ENCODE data around the gene OAS2. TPM values are rescaled to one million over a fixed set of nuclear protein-coding genes. Genes with fewer than 3 reads are reported as not detected.

Gene OAS2
- total RNA-seq, 1 donor from 2014 or later, result 94.2 TPM

- H3K4me1 Mint-ChIP-seq (ENCODE audit: low read depth, unreplicated experiment), result peaks cover 9% of the 10 kb centered on the region
- no peak overlapping the region for H3K27ac ChIP-seq (ENCODE audit: low read depth, low read length)
- FAIRE-seq (no peak), DNase-seq (ENCODE audit: low read depth) (no peak)
- H2AFZ ChIP-seq (ENCODE audit: low read depth, low read length), result no peak overlapping the region
- H3K79me2 ChIP-seq (ENCODE audit: insufficient read depth, low read length), result no peaks in the 10 kb centered on the region
- peaks cover 35% of the 10 kb centered on the region for H3K27me3 Mint-ChIP-seq (ENCODE audit: low read depth, unreplicated experiment)
- no peaks in the 10 kb centered on the region for H3K36me3 ChIP-seq (ENCODE audit: insufficient read depth, low read length)
- H3K9me3 Mint-ChIP-seq (ENCODE audit: unreplicated experiment), result peaks cover 5% of the 10 kb centered on the region
- no peak overlapping the region for H3K27ac Mint-ChIP-seq (ENCODE audit: unreplicated experiment)
- TF ChIP-seq, protein P1, sequence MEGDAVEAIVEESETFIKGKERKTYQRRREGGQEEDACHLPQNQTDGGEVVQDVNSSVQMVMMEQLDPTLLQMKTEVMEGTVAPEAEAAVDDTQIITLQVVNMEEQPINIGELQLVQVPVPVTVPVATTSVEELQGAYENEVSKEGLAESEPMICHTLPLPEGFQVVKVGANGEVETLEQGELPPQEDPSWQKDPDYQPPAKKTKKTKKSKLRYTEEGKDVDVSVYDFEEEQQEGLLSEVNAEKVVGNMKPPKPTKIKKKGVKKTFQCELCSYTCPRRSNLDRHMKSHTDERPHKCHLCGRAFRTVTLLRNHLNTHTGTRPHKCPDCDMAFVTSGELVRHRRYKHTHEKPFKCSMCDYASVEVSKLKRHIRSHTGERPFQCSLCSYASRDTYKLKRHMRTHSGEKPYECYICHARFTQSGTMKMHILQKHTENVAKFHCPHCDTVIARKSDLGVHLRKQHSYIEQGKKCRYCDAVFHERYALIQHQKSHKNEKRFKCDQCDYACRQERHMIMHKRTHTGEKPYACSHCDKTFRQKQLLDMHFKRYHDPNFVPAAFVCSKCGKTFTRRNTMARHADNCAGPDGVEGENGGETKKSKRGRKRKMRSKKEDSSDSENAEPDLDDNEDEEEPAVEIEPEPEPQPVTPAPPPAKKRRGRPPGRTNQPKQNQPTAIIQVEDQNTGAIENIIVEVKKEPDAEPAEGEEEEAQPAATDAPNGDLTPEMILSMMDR (IDR thresholded peaks at IDR 0.05; ENCODE audit: insufficient read depth, low read depth, low read length), result no peak
- TF ChIP-seq EZH2 (IDR thresholded peaks at IDR 0.05; ENCODE audit: insufficient read depth, low read length), result no peak
- no peaks in the 10 kb centered on the region for H4K20me1 ChIP-seq (ENCODE audit: insufficient read depth, low read length)
- peaks cover 10% of the 10 kb centered on the region for H3K4me1 ChIP-seq (ENCODE audit: insufficient read depth, low read length)
- H3K36me3 Mint-ChIP-seq (ENCODE audit: low read depth, unreplicated experiment), result no peaks in the 10 kb centered on the region
- H3K4me3 ChIP-seq (ENCODE audit: insufficient read depth, low read depth, low read length), result no peak overlapping the region
- H3K27me3 ChIP-seq (ENCODE audit: insufficient read depth, low read length), result peaks cover 7% of the 10 kb centered on the region
- H3K4me3 Mint-ChIP-seq (ENCODE audit: unreplicated experiment), result no peak overlapping the region
- peak overlapping the region; percentile 42 for H3K4me2 ChIP-seq (ENCODE audit: low read length)
- no peaks in the 10 kb centered on the region for H3K9me3 ChIP-seq (ENCODE audit: insufficient read depth, low read depth, low read length)
- no peak overlapping the region for H3K9ac ChIP-seq (ENCODE audit: low read length)
Observed at GRCh38 chr12:113039911-113040445, 61.7 kb downstream of the OAS2 start.

DNA sequence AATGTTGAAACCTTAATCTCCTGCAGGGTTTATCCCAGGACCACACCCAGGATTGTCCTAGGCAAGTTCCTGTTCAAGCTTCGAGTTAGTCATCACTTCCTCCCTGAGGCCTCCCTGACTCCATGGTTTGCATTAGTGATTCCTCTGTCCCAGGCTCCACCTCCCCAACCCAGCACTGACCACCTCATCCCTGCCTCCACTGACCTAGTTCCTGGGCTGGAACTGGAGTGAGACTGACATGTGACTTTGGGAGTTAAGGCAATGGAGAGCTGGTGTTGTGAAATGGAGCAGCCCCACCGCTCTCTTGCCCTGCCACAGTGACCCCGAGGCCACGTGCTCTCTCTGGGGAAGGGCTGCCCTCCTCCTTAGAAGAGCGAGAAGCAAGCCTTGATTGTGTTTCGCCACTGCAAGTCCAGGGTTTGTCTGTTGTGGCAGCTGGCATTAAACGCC, 62.4 kb downstream of the OAS2 start:
- Mint-ChIP-seq H3K4me3 (ENCODE audit: unreplicated experiment) (no peak overlapping the region), H3K27ac (ENCODE audit: unreplicated experiment) (peak overlapping the region; percentile 55), H3K4me1 (ENCODE audit: low read depth, unreplicated experiment) (peaks cover 9% of the 10 kb centered on the region), H3K27me3 (ENCODE audit: low read depth, unreplicated experiment) (peaks cover 42% of the 10 kb centered on the region), H3K9me3 (ENCODE audit: unreplicated experiment) (peaks cover 5% of the 10 kb centered on the region), H3K36me3 (ENCODE audit: low read depth, unreplicated experiment) (no peaks in the 10 kb centered on the region)
- DNase-seq (ENCODE audit: low read depth) (peak; percentile 25), FAIRE-seq (no peak)
- Histone ChIP-seq H3K4me1 (ENCODE audit: insufficient read depth, low read length) (peaks cover 10% of the 10 kb centered on the region), H3K9ac (ENCODE audit: low read length) (no peak overlapping the region), H3K36me3 (ENCODE audit: insufficient read depth, low read length) (no peaks in the 10 kb centered on the region), H3K4me2 (ENCODE audit: low read length) (peak overlapping the region; percentile 42), H3K27me3 (ENCODE audit: insufficient read depth, low read length) (peaks cover 7% of the 10 kb centered on the region), H3K4me3 (ENCODE audit: insufficient read depth, low read depth, low read length) (no peak overlapping the region), H4K20me1 (ENCODE audit: insufficient read depth, low read length) (no peaks in the 10 kb centered on the region), H2AFZ (ENCODE audit: low read depth, low read length) (peak overlapping the region; percentile 74), H3K27ac (ENCODE audit: low read depth, low read length) (no peak overlapping the region), H3K79me2 (ENCODE audit: insufficient read depth, low read length) (no peaks in the 10 kb centered on the region), H3K9me3 (ENCODE audit: insufficient read depth, low read depth, low read length) (no peaks in the 10 kb centered on the region)
- no peak for TF ChIP-seq EZH2 (IDR thresholded peaks at IDR 0.05; ENCODE audit: insufficient read depth, low read length)
- TF ChIP-seq, protein P1 (IDR thresholded peaks at IDR 0.05; ENCODE audit: insufficient read depth, low read depth, low read length), result no peak

DNA sequence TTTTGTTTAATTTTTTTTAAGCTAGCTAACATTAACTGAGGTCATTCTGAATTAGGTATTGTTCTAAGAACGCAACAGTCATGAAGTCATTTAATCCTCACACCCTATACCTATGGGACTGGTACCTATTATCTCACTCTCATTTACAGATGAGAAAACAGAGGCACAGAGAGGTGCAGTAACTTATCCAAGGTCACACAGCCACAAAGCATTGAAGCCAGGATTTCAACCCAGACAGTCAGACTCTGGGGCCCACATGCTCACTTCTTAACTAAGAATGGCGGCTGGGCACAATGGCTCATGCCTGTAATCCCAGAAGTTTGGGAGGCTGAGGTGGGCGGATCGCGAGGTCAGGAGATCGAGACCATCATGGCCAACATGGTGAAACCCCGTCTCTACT, 63.2 kb downstream of the OAS2 start:
- Mint-ChIP-seq H3K36me3 (ENCODE audit: low read depth, unreplicated experiment) (no peaks in the 10 kb centered on the region), H3K9me3 (ENCODE audit: unreplicated experiment) (peaks cover 5% of the 10 kb centered on the region), H3K27me3 (ENCODE audit: low read depth, unreplicated experiment) (peaks cover 43% of the 10 kb centered on the region), H3K27ac (ENCODE audit: unreplicated experiment) (no peak overlapping the region), H3K4me3 (ENCODE audit: unreplicated experiment) (no peak overlapping the region), H3K4me1 (ENCODE audit: low read depth, unreplicated experiment) (peaks cover 9% of the 10 kb centered on the region)
- H3K79me2 ChIP-seq (ENCODE audit: insufficient read depth, low read length), result no peaks in the 10 kb centered on the region
- peaks cover 7% of the 10 kb centered on the region for H3K27me3 ChIP-seq (ENCODE audit: insufficient read depth, low read length)
- no peak overlapping the region for H3K27ac ChIP-seq (ENCODE audit: low read depth, low read length)
- no peak overlapping the region for H2AFZ ChIP-seq (ENCODE audit: low read depth, low read length)
- no peak overlapping the region for H3K4me2 ChIP-seq (ENCODE audit: low read length)
- H3K9ac ChIP-seq (ENCODE audit: low read length), result no peak overlapping the region
- no peaks in the 10 kb centered on the region for H3K9me3 ChIP-seq (ENCODE audit: insufficient read depth, low read depth, low read length)
- no peaks in the 10 kb centered on the region for H4K20me1 ChIP-seq (ENCODE audit: insufficient read depth, low read length)
- H3K4me1 ChIP-seq (ENCODE audit: insufficient read depth, low read length), result peaks cover 10% of the 10 kb centered on the region
- no peak overlapping the region for H3K4me3 ChIP-seq (ENCODE audit: insufficient read depth, low read depth, low read length)
- H3K36me3 ChIP-seq (ENCODE audit: insufficient read depth, low read length), result no peaks in the 10 kb centered on the region
- TF ChIP-seq, protein P1 (IDR thresholded peaks at IDR 0.05; ENCODE audit: insufficient read depth, low read depth, low read length), result no peak
- TF ChIP-seq EZH2 (IDR thresholded peaks at IDR 0.05; ENCODE audit: insufficient read depth, low read length), result no peak
- DNase-seq (ENCODE audit: low read depth), result no peak
- no peak for FAIRE-seq
